Cardiac muscle cell (in vitro differentiated cells and primary cell): Measurements from ENCODE around the gene CNTNAP2. TPM values are rescaled to one million over a fixed set of nuclear protein-coding genes. Genes with fewer than 3 reads are reported as not detected.

ENCODE experiments used
- DNase-seq, 2 donors: peaks; one replicate each; pipeline versions ENCODE4 v3.0.0 to v3.0.0-alpha.2; 2010 to 2017; ENCODE audit warnings: low read depth in 1 of 2, low spot score in 1 of 2
- H3K27ac ChIP-seq: fragments of 200-600 bp; sonication (generic); 2 replicates; pipeline ENCODE4 v1.5.1; 2016
- H3K27me3 ChIP-seq: fragments of 200-600 bp; sonication (generic); 2 replicates; pipeline ENCODE4 v1.6.0; 2016; ENCODE audit warnings: control low read depth
- H3K36me3 ChIP-seq: fragments of 200-600 bp; sonication (generic); 2 replicates; pipeline ENCODE4 v1.5.1; 2016; ENCODE audit warnings: control low read depth
- H3K4me1 ChIP-seq: fragments of 200-600 bp; sonication (generic); 2 replicates; pipeline ENCODE4 v1.8.1; 2017; ENCODE audit warnings: low read depth, mild to moderate bottlenecking, mixed run types
- H3K4me3 ChIP-seq: fragments of 200-600 bp; sonication (generic); 2 replicates; pipeline ENCODE4 v1.5.1; 2016; ENCODE audit warnings: mild to moderate bottlenecking
- H3K9me3 ChIP-seq: fragments of 200-600 bp; sonication (generic); 2 replicates; pipeline ENCODE4 v1.5.1; 2017; ENCODE audit warnings: low read depth, mild to moderate bottlenecking, control low read depth
- CTCF ChIP-seq: IDR thresholded peaks from 2 replicates; pipeline ENCODE4 v1.5.1; 2012; ENCODE audit warnings: low read depth, mild to moderate bottlenecking, low read length
- polyA plus RNA-seq: library from polyadenylated mRNA; unstranded; fragments of >200 nt; fragmentation: Nextera tagmentation; extraction: Ambion mirVana; gene quantifications from 2 replicates; pipeline ENCODE4 v1.2.1, GENCODE V29; 2016
- total RNA-seq: library from RNA; depleted of rRNA; stranded (reverse); fragments of >200 nt; gene quantifications from 2 replicates; pipeline ENCODE4 v1.2.3, GENCODE V29; 2016

CNTNAP2 gene
- total and polyA plus RNA-seq, 2 experiments from 2014 or later = 4.8 to 5.1 TPM

GRCh38 chr7:148163246-148163645 lies 2046.6 kb downstream of the CNTNAP2 start:
- DNase-seq = peak in 1 of 2 donors; percentile 34
- no peaks in the 10 kb centered on the region for H3K36me3 ChIP-seq
- H3K27ac ChIP-seq = no peak overlapping the region
- H3K4me3 ChIP-seq = no peak overlapping the region
- H3K4me1 ChIP-seq = no peaks in the 10 kb centered on the region
- no peak for TF ChIP-seq CTCF
- H3K9me3 ChIP-seq = no peaks in the 10 kb centered on the region
- H3K27me3 ChIP-seq = no peaks in the 10 kb centered on the region

GRCh38 chr7:148172920-148173319 lies 2056.3 kb downstream of the CNTNAP2 start:
- DNase-seq = no peak
- H3K27me3 ChIP-seq = no peaks in the 10 kb centered on the region
- peaks cover 8% of the 10 kb centered on the region for H3K4me1 ChIP-seq
- no peak overlapping the region for H3K4me3 ChIP-seq
- H3K27ac ChIP-seq = no peak overlapping the region
- H3K36me3 ChIP-seq = no peaks in the 10 kb centered on the region
- TF ChIP-seq CTCF = no peak
- no peaks in the 10 kb centered on the region for H3K9me3 ChIP-seq

- no peak for TF ChIP-seq CTCF
- Histone ChIP-seq H3K9me3 (no peaks in the 10 kb centered on the region), H3K36me3 (no peaks in the 10 kb centered on the region), H3K27me3 (no peaks in the 10 kb centered on the region), H3K4me1 (peaks cover 8% of the 10 kb centered on the region), H3K4me3 (no peak overlapping the region), H3K27ac (no peak overlapping the region)
- no peak for DNase-seq
Measured at GRCh38 chr7:148173369-148173768, 2056.8 kb downstream of the CNTNAP2 start.

GRCh38 chr7:148174376-148174775 lies 2057.8 kb downstream of the CNTNAP2 start:
- no peak for TF ChIP-seq CTCF
- DNase-seq = no peak
- Histone ChIP-seq H3K27me3 (no peaks in the 10 kb centered on the region), H3K36me3 (no peaks in the 10 kb centered on the region), H3K4me1 (peaks cover 8% of the 10 kb centered on the region), H3K4me3 (no peak overlapping the region), H3K27ac (no peak overlapping the region), H3K9me3 (no peaks in the 10 kb centered on the region)

- Histone ChIP-seq H3K36me3 (no peaks in the 10 kb centered on the region), H3K9me3 (no peaks in the 10 kb centered on the region), H3K27ac (peak overlapping the region; percentile 0), H3K4me3 (no peak overlapping the region), H3K4me1 (peaks cover 8% of the 10 kb centered on the region), H3K27me3 (no peaks in the 10 kb centered on the region)
- no peak for TF ChIP-seq CTCF
- peak in 1 of 2 donors; percentile 11 for DNase-seq
Measured at GRCh38 chr7:148175512-148175911, 2058.9 kb downstream of the CNTNAP2 start.

GRCh38 chr7:148177972-148178371 lies 2061.4 kb downstream of the CNTNAP2 start:
- no peak for DNase-seq
- no peak overlapping the region for H3K4me3 ChIP-seq
- peaks cover 12% of the 10 kb centered on the region for H3K4me1 ChIP-seq
- H3K27me3 ChIP-seq = no peaks in the 10 kb centered on the region
- H3K9me3 ChIP-seq = no peaks in the 10 kb centered on the region
- H3K27ac ChIP-seq = no peak overlapping the region
- H3K36me3 ChIP-seq = no peaks in the 10 kb centered on the region
- no peak for TF ChIP-seq CTCF
